B cell (primary cell): ENCODE data around the gene ENTPD1.

Source experiments
- EZH2 ChIP-seq: IDR thresholded peaks from 2 replicates; pipeline ENCODE4 v1.6.1; 2012; ENCODE audit warnings: borderline replicate concordance, low read depth, mild to moderate bottlenecking, moderate library complexity, low read length; ENCODE audit not compliant: insufficient read depth, poor library complexity, severe bottlenecking
- TF ChIP-seq, protein P1 (sequence below): fragments of 200-600 bp; IDR thresholded peaks from one replicate; pipeline ENCODE4 v1.8.0; 2022; ENCODE audit warnings: antibody characterized with exemption, mild to moderate bottlenecking

DNA sequence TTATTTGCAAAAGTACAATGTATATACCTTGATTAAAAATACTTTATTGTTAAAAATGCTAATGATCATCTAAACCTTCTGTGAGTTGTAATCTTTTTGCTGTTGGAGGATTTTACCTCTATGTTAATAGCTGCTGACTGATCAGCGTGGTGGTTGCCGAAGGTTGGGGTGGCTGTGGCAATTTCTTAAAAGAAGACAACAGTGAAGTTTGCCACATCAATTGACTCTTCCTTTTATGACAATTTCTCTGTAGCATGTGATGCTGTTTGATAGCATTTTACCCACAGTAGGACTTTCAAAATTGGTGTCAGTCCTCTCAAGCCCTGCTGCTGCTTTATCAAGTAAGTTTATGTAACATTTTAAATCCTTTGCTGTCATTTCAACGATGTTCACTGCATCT lies 16.9 kb upstream of the ENTPD1 start:
- TF ChIP-seq, protein P1, sequence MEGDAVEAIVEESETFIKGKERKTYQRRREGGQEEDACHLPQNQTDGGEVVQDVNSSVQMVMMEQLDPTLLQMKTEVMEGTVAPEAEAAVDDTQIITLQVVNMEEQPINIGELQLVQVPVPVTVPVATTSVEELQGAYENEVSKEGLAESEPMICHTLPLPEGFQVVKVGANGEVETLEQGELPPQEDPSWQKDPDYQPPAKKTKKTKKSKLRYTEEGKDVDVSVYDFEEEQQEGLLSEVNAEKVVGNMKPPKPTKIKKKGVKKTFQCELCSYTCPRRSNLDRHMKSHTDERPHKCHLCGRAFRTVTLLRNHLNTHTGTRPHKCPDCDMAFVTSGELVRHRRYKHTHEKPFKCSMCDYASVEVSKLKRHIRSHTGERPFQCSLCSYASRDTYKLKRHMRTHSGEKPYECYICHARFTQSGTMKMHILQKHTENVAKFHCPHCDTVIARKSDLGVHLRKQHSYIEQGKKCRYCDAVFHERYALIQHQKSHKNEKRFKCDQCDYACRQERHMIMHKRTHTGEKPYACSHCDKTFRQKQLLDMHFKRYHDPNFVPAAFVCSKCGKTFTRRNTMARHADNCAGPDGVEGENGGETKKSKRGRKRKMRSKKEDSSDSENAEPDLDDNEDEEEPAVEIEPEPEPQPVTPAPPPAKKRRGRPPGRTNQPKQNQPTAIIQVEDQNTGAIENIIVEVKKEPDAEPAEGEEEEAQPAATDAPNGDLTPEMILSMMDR = no peak
- no peak for TF ChIP-seq EZH2
